ENCODE data around the gene TDP1. TPM values are rescaled to one million over a fixed set of nuclear protein-coding genes. Genes with fewer than 3 reads are reported as not detected.

TDP1 gene
- total and polyA plus RNA-seq, 2 donors (not counting 1 experiment from before 2014, with no cell fraction given): 20.5 to 55.9 TPM

DNA sequence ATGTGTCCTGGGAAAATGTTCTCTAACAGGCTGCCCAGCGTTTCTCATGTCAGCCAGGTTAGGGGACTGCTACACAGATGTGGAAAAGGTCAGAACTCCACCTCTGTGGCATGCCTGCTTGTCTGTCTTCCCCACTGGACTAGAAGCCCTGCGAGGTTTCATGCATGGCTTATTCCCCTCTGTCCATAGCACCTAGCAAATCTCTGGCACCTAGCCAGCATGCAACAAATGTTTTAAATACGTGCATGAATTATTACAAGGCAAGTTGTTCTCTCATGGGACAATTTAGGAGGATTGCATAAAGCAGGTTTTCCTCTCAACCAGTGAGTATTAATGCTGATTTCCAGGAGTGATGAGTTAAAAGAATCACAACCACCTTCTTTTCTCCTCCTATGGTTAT, 84.7 kb downstream of the TDP1 start:
- H3K9me3 Mint-ChIP-seq (ENCODE audit: insufficient read depth): no peaks in the 10 kb centered on the region
- Histone ChIP-seq H3K79me2 (ENCODE audit: control insufficient read depth, insufficient read depth, low read length) (no peaks in the 10 kb centered on the region), H3K4me1 (ENCODE audit: control insufficient read depth in 2 of 2, insufficient read depth in 2 of 2, low read length in 2 of 2) (no peaks in the 10 kb centered on the region), H3K27ac (ENCODE audit: low read length in 2 of 2) (no peak overlapping the region), H3K4me2 (replicated peaks; ENCODE audit: low read depth, low read length, poor library complexity, severe bottlenecking) (no peak overlapping the region), H3K9me3 (ENCODE audit: control extremely low read depth in 1 of 3, control insufficient read depth in 2 of 3, insufficient read depth in 1 of 3, low read length in 2 of 3) (peaks cover 0 to 1% (median 0%) of the 10 kb centered on the region in 3 donors), H3K4me3 (ENCODE audit: control extremely low read depth in 1 of 5, extremely low read depth in 1 of 5, insufficient read depth in 1 of 5, low read depth in 2 of 5, low read length in 4 of 5) (no peak overlapping the region), H2AFZ (ENCODE audit: insufficient read depth, low read depth, low read length, poor library complexity, severe bottlenecking) (no peak overlapping the region), H3K27me3 (replicated peaks in 1 of 4; ENCODE audit: control extremely low read depth in 1 of 4, control insufficient read depth in 3 of 4, insufficient read depth in 4 of 4, low read length in 3 of 4) (no peaks in the 10 kb centered on the region), H3K9ac (ENCODE audit: low read length) (no peak overlapping the region), H3K36me3 (replicated peaks in 1 of 2; ENCODE audit: control extremely low read depth in 1 of 2, control insufficient read depth in 1 of 2, extremely low read depth in 1 of 2, insufficient read depth in 2 of 2, low read length in 1 of 2) (peaks cover 5 to 25% of the 10 kb centered on the region in 2 experiments), H4K20me1 (ENCODE audit: control insufficient read depth, insufficient read depth, low read length, poor library complexity, severe bottlenecking) (no peaks in the 10 kb centered on the region)
- H3K4me1 Mint-ChIP-seq: no peaks in the 10 kb centered on the region
- intact Hi-C loops (cut with micrococcal nuclease): no loop called here
- no peak overlapping the region for H3K4me3 Mint-ChIP-seq
- DNase-seq (no peak), ATAC-seq (ENCODE audit: low read depth) (no peak)
- H3K27me3 Mint-ChIP-seq: no peaks in the 10 kb centered on the region
- TF ChIP-seq EZH2 (IDR thresholded peaks at IDR 0.05; ENCODE audit: borderline replicate concordance, insufficient read depth, low read depth, low read length, poor library complexity, severe bottlenecking): no peak
- TF ChIP-seq, protein P1, sequence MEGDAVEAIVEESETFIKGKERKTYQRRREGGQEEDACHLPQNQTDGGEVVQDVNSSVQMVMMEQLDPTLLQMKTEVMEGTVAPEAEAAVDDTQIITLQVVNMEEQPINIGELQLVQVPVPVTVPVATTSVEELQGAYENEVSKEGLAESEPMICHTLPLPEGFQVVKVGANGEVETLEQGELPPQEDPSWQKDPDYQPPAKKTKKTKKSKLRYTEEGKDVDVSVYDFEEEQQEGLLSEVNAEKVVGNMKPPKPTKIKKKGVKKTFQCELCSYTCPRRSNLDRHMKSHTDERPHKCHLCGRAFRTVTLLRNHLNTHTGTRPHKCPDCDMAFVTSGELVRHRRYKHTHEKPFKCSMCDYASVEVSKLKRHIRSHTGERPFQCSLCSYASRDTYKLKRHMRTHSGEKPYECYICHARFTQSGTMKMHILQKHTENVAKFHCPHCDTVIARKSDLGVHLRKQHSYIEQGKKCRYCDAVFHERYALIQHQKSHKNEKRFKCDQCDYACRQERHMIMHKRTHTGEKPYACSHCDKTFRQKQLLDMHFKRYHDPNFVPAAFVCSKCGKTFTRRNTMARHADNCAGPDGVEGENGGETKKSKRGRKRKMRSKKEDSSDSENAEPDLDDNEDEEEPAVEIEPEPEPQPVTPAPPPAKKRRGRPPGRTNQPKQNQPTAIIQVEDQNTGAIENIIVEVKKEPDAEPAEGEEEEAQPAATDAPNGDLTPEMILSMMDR (IDR thresholded peaks at IDR 0.05): no peak
- WGBS (ENCODE audit: insufficient coverage): 97% methylated on average over 2 of the region's 3 CpGs
- ChIA-PET CTCF (no interaction called here), POLR2A (no interaction called here)
- no peak overlapping the region for H3K27ac Mint-ChIP-seq

DNA sequence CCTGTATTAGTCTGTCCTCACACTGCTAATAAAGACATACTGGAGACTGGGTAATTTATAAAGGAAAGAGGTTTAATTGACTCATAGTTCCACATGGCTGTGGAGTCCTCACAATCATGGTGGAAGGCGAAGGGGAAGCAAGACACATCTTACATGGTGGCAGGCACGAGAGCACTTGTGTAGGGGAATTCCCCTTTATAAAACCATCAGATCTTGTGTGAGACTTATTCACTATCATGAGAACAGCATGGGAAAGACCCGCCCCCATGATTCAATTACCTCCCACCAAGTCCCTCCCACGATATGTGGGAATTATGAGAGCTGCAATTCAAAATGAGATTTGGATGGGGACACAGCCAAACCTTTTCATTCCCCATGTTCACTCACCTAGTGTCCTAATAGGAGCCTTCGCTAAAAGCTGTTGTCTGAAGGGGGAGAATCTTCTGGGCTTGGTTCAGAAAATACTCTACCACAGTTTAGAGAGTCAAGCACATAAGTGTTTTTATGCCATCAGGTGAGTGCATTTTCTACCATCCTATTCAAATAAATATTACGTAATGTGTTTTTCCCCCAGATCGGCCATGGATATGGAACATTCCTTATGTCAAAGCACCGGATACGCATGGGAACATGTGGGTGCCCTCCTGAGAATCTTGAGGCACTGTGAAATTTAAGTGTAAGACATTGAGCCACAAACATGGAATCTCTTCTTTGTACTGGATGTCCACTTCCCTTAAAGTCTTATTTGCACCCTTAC, 86.9 kb downstream of the TDP1 start:
- Histone ChIP-seq H3K79me2 (ENCODE audit: control insufficient read depth, insufficient read depth, low read length) (no peaks in the 10 kb centered on the region), H3K4me1 (ENCODE audit: control insufficient read depth in 2 of 2, insufficient read depth in 2 of 2, low read length in 2 of 2) (no peaks in the 10 kb centered on the region), H3K9ac (ENCODE audit: low read length) (no peak overlapping the region), H3K27ac (ENCODE audit: low read length in 2 of 2) (no peak overlapping the region), H3K36me3 (replicated peaks in 1 of 2; ENCODE audit: control extremely low read depth in 1 of 2, control insufficient read depth in 1 of 2, extremely low read depth in 1 of 2, insufficient read depth in 2 of 2, low read length in 1 of 2) (peaks cover 2 to 20% of the 10 kb centered on the region in 2 experiments), H3K9me3 (ENCODE audit: control extremely low read depth in 1 of 3, control insufficient read depth in 2 of 3, insufficient read depth in 1 of 3, low read length in 2 of 3) (peaks cover 0 to 4% (median 1%) of the 10 kb centered on the region in 3 donors), H4K20me1 (ENCODE audit: control insufficient read depth, insufficient read depth, low read length, poor library complexity, severe bottlenecking) (no peaks in the 10 kb centered on the region), H3K27me3 (replicated peaks in 1 of 4; ENCODE audit: control extremely low read depth in 1 of 4, control insufficient read depth in 3 of 4, insufficient read depth in 4 of 4, low read length in 3 of 4) (no peaks in the 10 kb centered on the region), H2AFZ (ENCODE audit: insufficient read depth, low read depth, low read length, poor library complexity, severe bottlenecking) (no peak overlapping the region), H3K4me3 (ENCODE audit: control extremely low read depth in 1 of 5, extremely low read depth in 1 of 5, insufficient read depth in 1 of 5, low read depth in 2 of 5, low read length in 4 of 5) (no peak overlapping the region), H3K4me2 (replicated peaks; ENCODE audit: low read depth, low read length, poor library complexity, severe bottlenecking) (no peak overlapping the region)
- intact Hi-C loops (cut with micrococcal nuclease): no loop called here
- H3K27me3 Mint-ChIP-seq: no peaks in the 10 kb centered on the region
- no peak for TF ChIP-seq EZH2 (IDR thresholded peaks at IDR 0.05; ENCODE audit: borderline replicate concordance, insufficient read depth, low read depth, low read length, poor library complexity, severe bottlenecking)
- TF ChIP-seq, protein P1 (IDR thresholded peaks at IDR 0.05): no peak
- no peak for DNase-seq
- ChIA-PET POLR2A (no interaction called here), CTCF (no interaction called here)
- no peaks in the 10 kb centered on the region for H3K9me3 Mint-ChIP-seq (ENCODE audit: insufficient read depth)
- H3K4me3 Mint-ChIP-seq: no peak overlapping the region
- ATAC-seq (ENCODE audit: low read depth): no peak
- no peak overlapping the region for H3K27ac Mint-ChIP-seq
- no peaks in the 10 kb centered on the region for H3K4me1 Mint-ChIP-seq
- no CpG with 5 or more reads among the region's 9 CpGs for WGBS (ENCODE audit: insufficient coverage)

Data from B cell (primary cell).